SJSA1 (cell line): ENCODE measurements around the gene CPNE5. TPM values are rescaled to one million over a fixed set of nuclear protein-coding genes. Genes with fewer than 3 reads are reported as not detected.

ENCODE experiments used
- DNase-seq, 2 experiments: peaks; one replicate each; pipeline ENCODE4 v3.0.0-alpha.2; 2015 to 2020; ENCODE audit warnings: low spot score in 2 of 2, low read depth in 1 of 2
- H3K27ac ChIP-seq: fragments of 250-450 bp; sonication (Bioruptor Pico); 2 replicates; pipeline ENCODE4 v1.5.1; 2020; ENCODE audit warnings: mild to moderate bottlenecking, moderate library complexity
- H3K27me3 ChIP-seq: fragments of 250-450 bp; sonication (Bioruptor Pico); replicated peaks from 2 replicates; pipeline ENCODE4 v1.5.1; 2020; ENCODE audit warnings: mild to moderate bottlenecking, moderate library complexity
- H3K36me3 ChIP-seq: fragments of 250-450 bp; sonication (Bioruptor Pico); 2 replicates; pipeline ENCODE4 v1.5.1; 2020; ENCODE audit warnings: mild to moderate bottlenecking
- H3K4me1 ChIP-seq: fragments of 250-450 bp; sonication (Bioruptor Pico); replicated peaks from 2 replicates; pipeline ENCODE4 v1.6.1; 2021; ENCODE audit warnings: mild to moderate bottlenecking
- H3K4me3 ChIP-seq: fragments of 250-450 bp; sonication (Bioruptor Pico); 2 replicates; pipeline ENCODE4 v1.5.1; 2020; ENCODE audit warnings: mild to moderate bottlenecking
- H3K9me3 ChIP-seq: fragments of 250-450 bp; sonication (Bioruptor Pico); replicated peaks from 2 replicates; pipeline ENCODE4 v1.5.1; 2020; ENCODE audit warnings: mild to moderate bottlenecking
- total RNA-seq: library from RNA; depleted of rRNA; stranded (reverse); fragments of >200 nt; shearing (Covaris generic); gene quantifications from 2 replicates; pipeline ENCODE4 v1.2.3, GENCODE V29; 2014; rRNA removed

The CPNE5 gene
- total RNA-seq, 1 experiment from 2014 or later: 0.08 TPM

- Histone ChIP-seq H3K36me3 (peaks cover 4% of the 10 kb centered on the region), H3K4me3 (no peak overlapping the region), H3K4me1 (no peaks in the 10 kb centered on the region), H3K27ac (no peak overlapping the region), H3K9me3 (no peaks in the 10 kb centered on the region; the same call in 1 of the 2 replicates), H3K27me3 (no peaks in the 10 kb centered on the region)
- DNase-seq: no peak
Measured at GRCh38 chr6:36692220-36692619, 147.0 kb downstream of the CPNE5 start.

- Histone ChIP-seq H3K36me3 (peaks cover 10% of the 10 kb centered on the region), H3K27ac (no peak overlapping the region), H3K4me3 (no peak overlapping the region), H3K9me3 (no peaks in the 10 kb centered on the region; the same call in 1 of the 2 replicates), H3K4me1 (no peaks in the 10 kb centered on the region), H3K27me3 (no peaks in the 10 kb centered on the region)
- DNase-seq: no peak
Measured at GRCh38 chr6:36691612-36692011, 147.6 kb downstream of the CPNE5 start.

- Histone ChIP-seq H3K27ac (no peak overlapping the region), H3K4me3 (no peak overlapping the region), H3K27me3 (no peaks in the 10 kb centered on the region), H3K36me3 (peaks cover 16% of the 10 kb centered on the region), H3K4me1 (no peaks in the 10 kb centered on the region), H3K9me3 (no peaks in the 10 kb centered on the region; the same call in 1 of the 2 replicates)
- DNase-seq: no peak
Measured at GRCh38 chr6:36691011-36691410, 148.2 kb downstream of the CPNE5 start.

Other genes starting within 250 kb of the CPNE5 start
- 351 and 398 TPM in 2 replicates for gene SRSF3, start 245.1 kb downstream of the CPNE5 start, total RNA-seq
- 125 and 133 TPM in 2 replicates for gene CDKN1A, start 160.7 kb downstream of the CPNE5 start, total RNA-seq
- gene RAB44, start 141.6 kb downstream of the CPNE5 start, total RNA-seq: not detected in 2 replicates
- gene PPIL1, start 35.4 kb upstream of the CPNE5 start, total RNA-seq: 46.2 and 83.6 TPM in 2 replicates
- gene C6orf89, start 46.5 kb upstream of the CPNE5 start, total RNA-seq: 33.7 and 47.6 TPM in 2 replicates
- gene PI16, start 115.3 kb upstream of the CPNE5 start, total RNA-seq: not detected in 2 replicates
- 272 and 297 TPM in 2 replicates for gene MTCH1, start 146.8 kb upstream of the CPNE5 start, total RNA-seq
- gene FGD2, start 166.2 kb upstream of the CPNE5 start, total RNA-seq: not detected in 2 replicates